HepG2 (cell line): ENCODE measurements around the gene VPS11. TPM values are rescaled to one million over a fixed set of nuclear protein-coding genes. Genes with fewer than 3 reads are reported as not detected.
A peak's percentile ranks its signal among the peaks of the same experiment; 100 is the strongest.

Source experiments
- BHLHE40 ChIP-seq: IDR thresholded peaks from 2 replicates; pipeline ENCODE4 v1.6.1; 2011; ENCODE audit warnings: low read length, improper control_type of control experiment
- DNMT3B ChIP-seq: conservative IDR thresholded peaks from 2 replicates; pipeline ENCODE4 v1.6.1; 2016; ENCODE audit warnings: missing biosample characterization, control low read depth
- EED ChIP-seq: sonication (generic); formaldehyde crosslinking; IDR thresholded peaks from 2 replicates; pipeline ENCODE4 v1.5.0; 2020; ENCODE audit warnings: mild to moderate bottlenecking, missing genetic modification reagents
- EP300 ChIP-seq, 3 experiments: sonication (generic) in 1 of 3; formaldehyde crosslinking in 1 of 3; IDR thresholded peaks; 2 replicates each; pipeline versions ENCODE4 v1.5.1 to v1.6.1; 2011 to 2020; ENCODE audit warnings: low read depth in 2 of 3, low read length in 2 of 3, borderline replicate concordance in 1 of 3, improper control_type of control experiment in 1 of 3, mild to moderate bottlenecking in 1 of 3, missing genetic modification reagents in 1 of 3, moderate library complexity in 1 of 3
- FIP1L1 ChIP-seq: fragments of 200-400 bp; formaldehyde crosslinking; IDR thresholded peaks from 2 replicates; pipeline ENCODE4 v1.6.1; 2018; ENCODE audit warnings: low read depth, mild to moderate bottlenecking, low read length, moderate library complexity, borderline replicate concordance; ENCODE audit not compliant: insufficient read depth
- FOXM1 ChIP-seq: sonication (generic); formaldehyde crosslinking; IDR thresholded peaks from 2 replicates; pipeline ENCODE4 v1.5.0; 2020; ENCODE audit warnings: missing genetic modification reagents
- JUNB ChIP-seq: sonication (generic); formaldehyde crosslinking; IDR thresholded peaks from 2 replicates; pipeline ENCODE4 v1.8.0; 2022; ENCODE audit warnings: missing genetic modification reagents, mild to moderate bottlenecking, borderline replicate concordance
- MYC ChIP-seq: sonication (generic); formaldehyde crosslinking; IDR thresholded peaks from 2 replicates; pipeline ENCODE4 v1.9.0; 2021; ENCODE audit warnings: missing genetic modification reagents, borderline replicate concordance
- NR3C1 ChIP-seq: sonication (generic); formaldehyde crosslinking; IDR thresholded peaks from 2 replicates; pipeline ENCODE4 v1.4.0; 2020; ENCODE audit warnings: missing genetic modification reagents
- SOX13 ChIP-seq, 3 experiments: fragments of 450-650 bp in 1 of 3; sonication (generic) in 1 of 3; formaldehyde crosslinking in 1 of 3; IDR thresholded peaks in 2 of 3; conservative IDR thresholded peaks in 1 of 3; 2 replicates each; pipeline versions ENCODE4 v1.5.0 to v1.6.1; 2016 to 2020; ENCODE audit warnings: antibody characterized with exemption in 1 of 3, mild to moderate bottlenecking in 1 of 3, missing compliant biosample characterization in 1 of 3, missing genetic modification reagents in 1 of 3, moderate library complexity in 1 of 3
- ZFP90 ChIP-seq: sonication (generic); formaldehyde crosslinking; IDR thresholded peaks from 2 replicates; pipeline ENCODE4 v1.8.0; 2022; ENCODE audit warnings: missing genetic modification reagents, mild to moderate bottlenecking, inconsistent platforms, borderline replicate concordance
- ZNF224 ChIP-seq: sonication (generic); formaldehyde crosslinking; IDR thresholded peaks from 2 replicates; pipeline ENCODE4 v1.5.0; 2020; ENCODE audit warnings: mild to moderate bottlenecking, missing genetic modification reagents
- ZNF256 ChIP-seq: sonication (generic); formaldehyde crosslinking; conservative IDR thresholded peaks from 2 replicates; pipeline ENCODE4 v1.4.0; 2020; ENCODE audit warnings: missing genetic modification reagents
- polyA plus RNA-seq, 8 experiments: library from polyadenylated mRNA; depleted of rRNA in 3 of 8; stranded (reverse) in 7 of 8; unstranded in 1 of 8; fragments of >200 nt; fragmentation: Illumina TruSeq in 4 of 8; extraction: Trizol in 4 of 8; gene quantifications; 2 replicates each; pipeline versions ENCODE4 v1.2.1 to v1.2.3, GENCODE V29; 2011 to 2016; ENCODE audit warnings: low read depth in 4 of 8, missing spikeins in 1 of 8, mixed read lengths in 1 of 8; ENCODE audit not compliant: insufficient read depth in 1 of 8
- total RNA-seq, 5 experiments: library from RNA; depleted of rRNA; stranded (reverse); fragments of >200 nt; fragmentation: Illumina TruSeq; extraction: Trizol; gene quantifications; 2 replicates each; pipeline ENCODE4 v1.2.3, GENCODE V29; 2016; ENCODE audit warnings: low read depth in 1 of 5
- TF ChIP-seq, protein P1 (sequence below): IDR thresholded peaks from 2 replicates; pipeline ENCODE4 v1.6.1; 2016; ENCODE audit warnings: missing genetic modification reagents, missing compliant biosample characterization
- TF ChIP-seq, protein P2 (sequence below): sonication (generic); formaldehyde crosslinking; IDR thresholded peaks from 2 replicates; pipeline ENCODE4 v1.8.0; 2022; ENCODE audit warnings: mild to moderate bottlenecking, missing genetic modification reagents, moderate library complexity
- TF ChIP-seq, protein P3 (sequence below): sonication (generic); formaldehyde crosslinking; conservative IDR thresholded peaks from 2 replicates; pipeline ENCODE4 v1.4.0; 2020; ENCODE audit warnings: missing genetic modification reagents
- TF ChIP-seq, protein P4 (sequence below): sonication (generic); formaldehyde crosslinking; IDR thresholded peaks from 2 replicates; pipeline ENCODE4 v1.8.0; 2022; ENCODE audit warnings: missing genetic modification reagents, low read depth, mild to moderate bottlenecking, borderline replicate concordance
- TF ChIP-seq, protein P5 (sequence below): sonication (generic); formaldehyde crosslinking; conservative IDR thresholded peaks from 2 replicates; pipeline ENCODE4 v1.4.0; 2020; ENCODE audit warnings: missing genetic modification reagents
- TF ChIP-seq, protein P6 (sequence below): sonication (generic); formaldehyde crosslinking; IDR thresholded peaks from 2 replicates; pipeline ENCODE4 v1.8.0; 2022; ENCODE audit warnings: missing genetic modification reagents, mild to moderate bottlenecking, inconsistent platforms, borderline replicate concordance
- TF ChIP-seq, protein P7 (sequence below): IDR thresholded peaks from 2 replicates; pipeline ENCODE4 v1.6.1; 2016; ENCODE audit warnings: control low read depth

The VPS11 gene
- total and polyA plus RNA-seq, 2 of the 13 experiments (the other 11 are each of a cell fraction or from before 2014, with no cell fraction given), result 13.7 to 21.6 TPM

DNA sequence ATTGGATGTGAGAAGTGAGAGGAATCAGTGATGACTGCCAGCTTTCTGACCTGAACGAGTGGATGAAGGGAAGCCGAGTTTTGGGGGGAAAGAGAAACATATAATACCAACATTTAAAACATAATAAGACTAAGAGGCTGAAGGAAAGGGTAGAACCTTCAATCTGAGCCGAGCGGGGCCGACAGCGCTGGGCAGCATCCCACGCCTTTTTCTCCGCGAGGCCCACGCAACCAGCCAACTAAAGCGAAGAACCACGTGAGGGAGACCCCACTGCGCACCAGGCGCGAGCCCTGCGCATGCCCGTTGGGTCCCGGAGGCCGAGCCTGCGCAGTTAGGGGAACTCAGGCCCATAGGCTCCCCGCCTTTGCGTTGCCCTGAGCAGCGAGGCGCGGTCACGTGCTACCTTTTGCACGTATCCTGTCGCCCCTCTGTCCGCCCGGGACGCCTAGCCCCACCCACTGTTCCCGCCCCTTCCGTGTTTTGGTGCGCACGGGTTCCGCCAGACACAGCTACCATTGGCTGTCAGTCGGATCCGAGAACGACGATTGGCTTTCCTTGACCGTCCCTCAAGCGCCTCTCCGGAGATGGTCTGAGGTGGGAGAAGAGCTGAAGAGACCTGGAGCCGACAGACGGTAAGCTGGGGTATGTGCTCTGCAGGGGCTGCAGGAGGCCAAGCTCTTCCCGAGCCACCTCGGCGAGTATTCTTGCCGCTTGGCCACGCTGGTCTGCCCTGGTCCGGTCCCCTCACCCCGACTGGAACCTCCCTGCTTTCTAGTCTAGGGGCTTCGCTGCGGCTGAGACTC is 53.6 kb downstream of the VPS11 start, which contains the start of gene HINFP (continued):
- TF ChIP-seq, protein P1, sequence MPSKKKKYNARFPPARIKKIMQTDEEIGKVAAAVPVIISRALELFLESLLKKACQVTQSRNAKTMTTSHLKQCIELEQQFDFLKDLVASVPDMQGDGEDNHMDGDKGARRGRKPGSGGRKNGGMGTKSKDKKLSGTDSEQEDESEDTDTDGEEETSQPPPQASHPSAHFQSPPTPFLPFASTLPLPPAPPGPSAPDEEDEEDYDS (CRISPR knock-in tag), result peak; percentile 80
- TF ChIP-seq ZFP90 (CRISPR knock-in tag), result no peak; the same call in 1 of the 2 replicates
- peak; percentile 86 for TF ChIP-seq BHLHE40
- TF ChIP-seq, protein P2, sequence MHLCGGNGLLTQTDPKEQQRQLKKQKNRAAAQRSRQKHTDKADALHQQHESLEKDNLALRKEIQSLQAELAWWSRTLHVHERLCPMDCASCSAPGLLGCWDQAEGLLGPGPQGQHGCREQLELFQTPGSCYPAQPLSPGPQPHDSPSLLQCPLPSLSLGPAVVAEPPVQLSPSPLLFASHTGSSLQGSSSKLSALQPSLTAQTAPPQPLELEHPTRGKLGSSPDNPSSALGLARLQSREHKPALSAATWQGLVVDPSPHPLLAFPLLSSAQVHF (CRISPR knock-in tag), result 0 out of 2 replicates have a peak, but pooled peaks have one; percentile 47
- TF ChIP-seq, protein P3, sequence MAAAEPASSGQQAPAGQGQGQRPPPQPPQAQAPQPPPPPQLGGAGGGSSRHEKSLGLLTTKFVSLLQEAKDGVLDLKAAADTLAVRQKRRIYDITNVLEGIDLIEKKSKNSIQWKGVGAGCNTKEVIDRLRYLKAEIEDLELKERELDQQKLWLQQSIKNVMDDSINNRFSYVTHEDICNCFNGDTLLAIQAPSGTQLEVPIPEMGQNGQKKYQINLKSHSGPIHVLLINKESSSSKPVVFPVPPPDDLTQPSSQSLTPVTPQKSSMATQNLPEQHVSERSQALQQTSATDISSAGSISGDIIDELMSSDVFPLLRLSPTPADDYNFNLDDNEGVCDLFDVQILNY (CRISPR knock-in tag), result no peak
- TF ChIP-seq, protein P4, sequence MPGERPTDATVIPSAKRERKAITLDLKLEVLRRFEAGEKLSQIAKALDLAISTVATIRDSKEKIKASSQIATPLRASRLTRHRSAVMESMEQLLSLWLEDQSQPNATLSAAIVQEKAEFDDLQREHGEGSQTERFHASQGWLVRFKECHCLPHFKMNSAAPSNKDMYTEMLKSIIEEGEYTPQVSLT (CRISPR knock-in tag), result no peak; the same call in 1 of the 2 replicates
- 0 out of 2 replicates have a peak, but pooled peaks have one; percentile 45 for TF ChIP-seq DNMT3B (CRISPR knock-in tag)
- TF ChIP-seq EP300 (IDR thresholded peaks at IDR 0.05; ENCODE audit: low read depth in 2 of 2, low read length in 2 of 2), result no peak
- TF ChIP-seq EP300 (CRISPR knock-in tag; IDR thresholded peaks at IDR 0.05; ENCODE audit: borderline replicate concordance), result no peak
- TF ChIP-seq, protein P5, sequence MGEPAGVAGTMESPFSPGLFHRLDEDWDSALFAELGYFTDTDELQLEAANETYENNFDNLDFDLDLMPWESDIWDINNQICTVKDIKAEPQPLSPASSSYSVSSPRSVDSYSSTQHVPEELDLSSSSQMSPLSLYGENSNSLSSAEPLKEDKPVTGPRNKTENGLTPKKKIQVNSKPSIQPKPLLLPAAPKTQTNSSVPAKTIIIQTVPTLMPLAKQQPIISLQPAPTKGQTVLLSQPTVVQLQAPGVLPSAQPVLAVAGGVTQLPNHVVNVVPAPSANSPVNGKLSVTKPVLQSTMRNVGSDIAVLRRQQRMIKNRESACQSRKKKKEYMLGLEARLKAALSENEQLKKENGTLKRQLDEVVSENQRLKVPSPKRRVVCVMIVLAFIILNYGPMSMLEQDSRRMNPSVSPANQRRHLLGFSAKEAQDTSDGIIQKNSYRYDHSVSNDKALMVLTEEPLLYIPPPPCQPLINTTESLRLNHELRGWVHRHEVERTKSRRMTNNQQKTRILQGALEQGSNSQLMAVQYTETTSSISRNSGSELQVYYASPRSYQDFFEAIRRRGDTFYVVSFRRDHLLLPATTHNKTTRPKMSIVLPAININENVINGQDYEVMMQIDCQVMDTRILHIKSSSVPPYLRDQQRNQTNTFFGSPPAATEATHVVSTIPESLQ, result no peak
- TF ChIP-seq FIP1L1, result no peak
- TF ChIP-seq, protein P6, sequence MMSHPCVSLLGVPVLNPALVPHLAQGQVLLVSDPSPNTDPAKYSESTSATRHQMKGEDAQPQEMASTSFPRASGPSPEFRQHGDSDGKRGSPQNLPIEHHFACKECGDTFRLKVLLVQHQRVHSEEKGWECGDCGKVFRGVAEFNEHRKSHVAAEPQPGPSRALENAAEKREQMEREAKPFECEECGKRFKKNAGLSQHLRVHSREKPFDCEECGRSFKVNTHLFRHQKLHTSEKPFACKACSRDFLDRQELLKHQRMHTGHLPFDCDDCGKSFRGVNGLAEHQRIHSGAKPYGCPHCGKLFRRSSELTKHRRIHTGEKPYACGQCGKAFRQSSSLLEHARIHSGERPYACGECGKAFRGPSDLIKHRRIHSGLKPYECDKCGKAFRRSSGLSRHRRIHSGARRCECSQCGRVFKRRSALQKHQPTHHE (CRISPR knock-in tag), result 0 out of 2 replicates have a peak, but pooled peaks have one; percentile 29
- TF ChIP-seq ZNF224 (CRISPR knock-in tag), result peak; percentile 14; the same call in 1 of the 2 replicates
- TF ChIP-seq, protein P7, sequence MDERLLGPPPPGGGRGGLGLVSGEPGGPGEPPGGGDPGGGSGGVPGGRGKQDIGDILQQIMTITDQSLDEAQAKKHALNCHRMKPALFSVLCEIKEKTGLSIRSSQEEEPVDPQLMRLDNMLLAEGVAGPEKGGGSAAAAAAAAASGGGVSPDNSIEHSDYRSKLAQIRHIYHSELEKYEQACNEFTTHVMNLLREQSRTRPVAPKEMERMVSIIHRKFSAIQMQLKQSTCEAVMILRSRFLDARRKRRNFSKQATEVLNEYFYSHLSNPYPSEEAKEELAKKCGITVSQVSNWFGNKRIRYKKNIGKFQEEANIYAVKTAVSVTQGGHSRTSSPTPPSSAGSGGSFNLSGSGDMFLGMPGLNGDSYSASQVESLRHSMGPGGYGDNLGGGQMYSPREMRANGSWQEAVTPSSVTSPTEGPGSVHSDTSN (CRISPR knock-in tag), result peak; percentile 89
- TF ChIP-seq SOX13 (IDR thresholded peaks at IDR 0.05), result no peak
- TF ChIP-seq SOX13 (CRISPR knock-in tag; conservative IDR thresholded peaks at IDR 0.05 in 1 of 2, IDR thresholded peaks at IDR 0.05 in 1 of 2), result no peak
- TF ChIP-seq NR3C1, result no peak
- peak; percentile 88 for TF ChIP-seq MYC (CRISPR knock-in tag)
- TF ChIP-seq JUNB (CRISPR knock-in tag), result no peak
- peak; percentile 88 for TF ChIP-seq ZNF256 (CRISPR knock-in tag)
- 0 out of 2 replicates have a peak, but pooled peaks have one; percentile 78 for TF ChIP-seq EED (CRISPR knock-in tag)
- 0 out of 2 replicates have a peak, but pooled peaks have one; percentile 33 for TF ChIP-seq FOXM1
